Measurements from ENCODE around the gene EXD3. TPM values are rescaled to one million over a fixed set of nuclear protein-coding genes. Genes with fewer than 3 reads are reported as not detected.

EXD3 gene
- total and polyA plus RNA-seq, 8 donors, result 8.1 to 57.3 (median 13.6) TPM

DNA sequence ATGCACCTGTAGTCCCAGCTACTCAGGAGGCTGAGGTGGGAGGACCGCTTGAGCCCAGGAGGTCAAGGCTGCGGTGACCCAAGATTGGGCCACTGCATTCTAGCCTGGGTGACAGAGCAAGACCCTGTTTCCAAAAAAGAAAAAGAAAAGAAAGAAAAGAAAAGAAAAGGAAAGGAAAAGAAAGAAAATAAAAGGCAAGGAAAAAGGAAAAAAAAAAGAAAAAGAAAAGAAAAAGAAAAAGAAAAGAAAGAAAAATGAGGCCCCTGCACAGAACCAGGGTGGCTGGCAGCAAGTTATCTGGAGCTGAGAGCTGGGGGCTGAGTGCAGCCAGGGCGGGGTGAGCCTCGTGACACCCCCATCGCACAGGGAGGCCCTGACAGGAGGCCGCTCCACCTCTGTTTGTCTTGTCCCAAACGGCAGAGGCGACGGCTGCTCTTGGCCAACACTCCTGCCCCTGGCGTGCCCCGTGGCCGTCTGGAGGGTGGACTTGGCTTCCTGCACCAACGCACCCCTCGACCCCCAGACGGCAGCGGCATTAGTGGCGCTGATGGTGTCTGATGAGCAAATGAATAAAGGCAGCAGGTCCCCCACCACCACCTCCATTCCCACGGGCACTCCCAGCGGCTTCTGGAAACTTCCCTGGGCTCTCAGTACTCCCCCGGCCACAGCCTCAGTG is 16.7 kb downstream of the EXD3 start:
- intact Hi-C loops (cut with DNase I), result loop anchor here in 2 of 3 donors (5.0 kb wide), 2 partner anchors 104 to 124 kb away; partner anchors contain the start of gene NRARP (in 1 of the 2)
- Histone ChIP-seq H3K9me3 (no peaks in the 10 kb centered on the region), H3K36me3 (no peaks in the 10 kb centered on the region), H3K4me3 (peak overlapping the region in 2 of 4 donors; percentile 30 to 40), H3K4me1 (peaks cover 0 to 4% (median 0%) of the 10 kb centered on the region in 3 donors), H3K27ac (no peak overlapping the region), H3K27me3 (no peaks in the 10 kb centered on the region)
- no peak for FAIRE-seq
- peak in 2 of 6 donors; percentile 51 to 75 for DNase-seq
- no peak for TF ChIP-seq CTCF (IDR thresholded peaks at IDR 0.05)
- WGBS, 2 donors, result 60 to 68% methylated on average over 18 to 20 of the region's 20 CpGs
- no peak for ATAC-seq

- DNase-seq, result peak in 1 of 6 donors; percentile 37
- H3K27ac ChIP-seq, result no peak overlapping the region
These were observed 17.3 kb downstream of the EXD3 start for GRCh38 chr9:137405677-137406081.

GRCh38 chr9:137404961-137405567 is 17.9 kb downstream of the EXD3 start:
- no peaks in the 10 kb centered on the region for H3K27me3 ChIP-seq
- WGBS, 2 donors, result 92 to 96% methylated on average over 24 of the region's 24 CpGs
- intact Hi-C loops (cut with DNase I), result loop anchor here in 2 of 3 donors (5.0 kb wide), 2 partner anchors 103 to 123 kb away; partner anchors contain the start of gene NRARP (in 1 of the 2)
- ATAC-seq, result no peak
- no peak for FAIRE-seq
- no peaks in the 10 kb centered on the region for H3K36me3 ChIP-seq
- no peaks in the 10 kb centered on the region for H3K9me3 ChIP-seq
- peaks cover 0 to 4% (median 0%) of the 10 kb centered on the region in 3 donors for H3K4me1 ChIP-seq
- peak in 2 of 6 donors; percentile 40 to 71 for DNase-seq
- TF ChIP-seq CTCF (IDR thresholded peaks at IDR 0.05), result no peak
- no peak overlapping the region for H3K27ac ChIP-seq
- no peak overlapping the region for H3K4me3 ChIP-seq

More at GRCh38 chr9:137405677-137406081, 17.3 kb downstream of the EXD3 start:
- H3K9me3 ChIP-seq, result no peaks in the 10 kb centered on the region
- H3K27me3 ChIP-seq, result no peaks in the 10 kb centered on the region
- no peak for FAIRE-seq
- no peak for ATAC-seq
- H3K36me3 ChIP-seq, result no peaks in the 10 kb centered on the region
- no peak overlapping the region for H3K4me3 ChIP-seq
- no peak for TF ChIP-seq CTCF (IDR thresholded peaks at IDR 0.05)
- WGBS, 2 donors, result 92% methylated on average over 11 of the region's 11 CpGs
- intact Hi-C loops (cut with DNase I), result loop anchor here in 2 of 3 donors (5.0 kb wide), 2 partner anchors 103 to 123 kb away; partner anchors contain the start of gene NRARP (in 1 of the 2)
- peaks cover 0 to 4% (median 0%) of the 10 kb centered on the region in 3 donors for H3K4me1 ChIP-seq

- Histone ChIP-seq H3K36me3 (no peaks in the 10 kb centered on the region), H3K4me3 (no peak overlapping the region), H3K9me3 (no peaks in the 10 kb centered on the region), H3K27ac (no peak overlapping the region), H3K4me1 (peaks cover 0 to 4% (median 0%) of the 10 kb centered on the region in 3 donors), H3K27me3 (no peaks in the 10 kb centered on the region)
- intact Hi-C loops (cut with DNase I), result no loop called here
- ATAC-seq, result no peak
- no peak for TF ChIP-seq CTCF (IDR thresholded peaks at IDR 0.05)
- FAIRE-seq, result no peak
- 92 to 96% methylated on average over 15 of the region's 15 CpGs for WGBS, 2 donors
- DNase-seq, result no peak
These were observed 19.7 kb downstream of the EXD3 start for GRCh38 chr9:137403269-137403668.
